HG03045 (cell line): ENCODE data around the gene OR10V1.
A peak's percentile ranks its signal among the peaks of the same experiment; 100 is the strongest.

ENCODE experiments used
- ATAC-seq: cut with Tn5 transposase; IDR thresholded peaks from one replicate; pipeline ENCODE4 v1.9.1; 2021; ENCODE audit warnings: mild to moderate bottlenecking, moderate library complexity; ENCODE audit not compliant: unreplicated experiment

OR10V1 gene, protein sequence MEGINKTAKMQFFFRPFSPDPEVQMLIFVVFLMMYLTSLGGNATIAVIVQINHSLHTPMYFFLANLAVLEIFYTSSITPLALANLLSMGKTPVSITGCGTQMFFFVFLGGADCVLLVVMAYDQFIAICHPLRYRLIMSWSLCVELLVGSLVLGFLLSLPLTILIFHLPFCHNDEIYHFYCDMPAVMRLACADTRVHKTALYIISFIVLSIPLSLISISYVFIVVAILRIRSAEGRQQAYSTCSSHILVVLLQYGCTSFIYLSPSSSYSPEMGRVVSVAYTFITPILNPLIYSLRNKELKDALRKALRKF

DNA sequence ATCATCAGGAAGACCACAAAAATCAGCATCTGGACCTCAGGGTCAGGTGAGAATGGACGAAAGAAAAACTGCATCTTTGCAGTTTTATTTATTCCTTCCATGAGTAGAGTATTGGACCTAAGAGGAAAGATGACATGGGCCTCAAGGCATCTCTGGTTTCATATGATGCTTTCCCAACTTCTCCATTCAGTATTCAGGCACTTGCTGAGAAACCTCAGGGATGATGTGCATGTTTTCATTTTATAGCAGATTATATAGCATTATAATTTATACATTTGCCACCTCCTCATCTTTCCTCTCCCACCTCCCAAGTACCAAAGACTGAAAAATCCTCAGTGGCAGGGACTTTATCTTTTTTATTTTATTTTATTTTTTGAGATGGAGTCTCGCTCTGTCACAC is at the start of gene OR10V1:
TSS of gene OR10V1 (minus strand) at position 101 of the 400 bp plus-strand sequence. CDS start at position 101, 0 bp downstream.
- ATAC-seq: no peak

GRCh38 chr11:59761993-59762392 is 48.3 kb upstream of the OR10V1 start:
- ATAC-seq: no peak

DNA sequence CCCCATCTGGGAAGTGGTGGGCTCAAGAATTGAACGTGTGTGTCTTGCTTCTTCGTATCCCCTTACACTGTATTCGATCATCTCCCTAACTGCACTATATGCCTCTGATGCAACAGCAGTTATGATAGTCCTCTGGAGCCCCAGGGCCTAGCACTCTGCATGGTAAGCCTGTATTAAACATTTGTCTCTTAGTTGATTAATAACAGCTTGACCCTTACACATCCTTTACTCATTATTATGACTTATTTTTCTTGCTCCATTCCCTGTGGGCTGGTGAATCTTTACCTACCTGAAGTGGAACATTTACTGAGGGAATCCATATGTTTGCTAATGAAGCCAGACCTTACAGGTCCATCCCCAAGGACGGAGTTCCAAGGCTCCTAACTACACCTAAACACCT is 47.1 kb upstream of the OR10V1 start:
- ATAC-seq: no peak

DNA sequence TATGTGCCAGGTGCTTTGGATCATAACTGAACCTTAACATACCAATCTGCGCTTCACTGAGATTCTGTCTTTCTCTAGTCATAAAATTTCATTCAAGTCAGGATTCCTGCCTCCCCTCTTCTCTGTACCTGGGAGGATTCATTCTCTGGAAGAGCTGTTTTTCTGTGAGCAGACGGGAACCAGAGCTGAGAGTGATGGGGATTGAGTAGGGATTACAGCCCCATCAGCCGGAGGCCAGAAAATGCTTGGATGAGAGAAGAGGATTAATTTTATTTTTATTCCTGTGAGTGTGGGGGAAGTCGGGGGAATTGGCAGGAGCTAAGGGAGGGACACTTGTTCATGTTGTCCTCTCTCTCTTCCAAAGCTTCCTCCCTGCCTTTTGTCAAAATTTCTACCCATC is 46.3 kb upstream of the OR10V1 start:
- no peak for ATAC-seq

DNA sequence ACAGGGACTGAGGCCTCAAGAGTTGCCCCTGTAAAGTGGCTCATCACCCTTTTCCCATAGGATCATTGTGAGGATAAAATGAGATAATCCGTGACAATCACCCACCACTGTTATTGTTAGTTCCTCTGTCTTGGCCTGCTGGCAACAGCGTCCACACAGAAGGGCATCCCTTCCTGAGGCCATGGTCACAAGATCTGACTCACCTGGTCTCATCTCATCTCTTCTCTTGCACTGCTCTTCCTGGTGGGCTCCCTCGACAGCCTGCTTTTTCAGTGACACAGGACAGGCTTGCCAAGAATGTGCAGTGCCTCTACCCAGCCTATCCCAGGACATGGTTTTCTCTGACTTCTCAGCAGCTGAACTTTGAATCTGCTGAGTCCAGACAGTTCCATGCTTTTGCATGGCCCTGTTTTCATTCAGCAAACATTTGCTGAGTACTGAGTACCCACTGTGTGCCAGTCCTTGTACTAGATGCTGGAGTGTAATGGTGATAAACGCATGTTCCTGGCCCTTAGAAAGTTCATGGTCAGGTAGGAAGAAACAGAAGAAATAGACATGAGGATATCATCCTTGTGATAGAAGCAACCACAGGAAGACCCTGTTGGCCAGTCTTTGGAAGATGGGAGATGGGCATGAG is 44.9 kb upstream of the OR10V1 start:
- no peak for ATAC-seq

- ATAC-seq: no peak
Measured at GRCh38 chr11:59756845-59757244, 43.2 kb upstream of the OR10V1 start.

- ATAC-seq: no peak
Measured at GRCh38 chr11:59756558-59756840, 42.9 kb upstream of the OR10V1 start.

GRCh38 chr11:59755701-59756557 is 42.3 kb upstream of the OR10V1 start:
- peak; percentile 9 for ATAC-seq

- peak; percentile 85 for ATAC-seq
Measured at GRCh38 chr11:59754859-59755700, 41.4 kb upstream of the OR10V1 start, which contains the start of gene STX3. Gene STX3 (plus strand): TSS chr11:59755376. CDS start chr11:59755606, 230 bp downstream.

DNA sequence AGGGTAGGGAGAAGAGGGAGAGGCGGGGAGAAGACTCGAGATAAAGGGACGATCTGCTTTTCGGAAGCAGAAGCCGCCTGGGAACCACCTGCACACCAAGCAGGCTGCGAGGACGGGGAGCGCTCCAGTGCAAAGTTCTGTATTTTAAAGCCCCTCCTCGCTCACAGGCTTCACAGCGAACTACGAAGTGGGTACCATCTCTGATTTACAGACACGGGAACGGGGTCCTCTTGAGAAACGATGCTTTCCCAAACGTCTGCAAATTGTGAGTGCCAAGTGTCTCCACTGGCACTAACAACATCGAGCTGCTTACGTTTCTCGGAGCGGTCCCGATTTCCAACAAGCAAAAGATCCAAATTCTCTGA is 40.8 kb upstream of the OR10V1 start:
- peak; percentile 21 for ATAC-seq

- ATAC-seq: peak; percentile 80
Measured at GRCh38 chr11:59753650-59754493, 40.2 kb upstream of the OR10V1 start.

- no peak for ATAC-seq
Measured at GRCh38 chr11:59746111-59746510, 32.5 kb upstream of the OR10V1 start.

DNA sequence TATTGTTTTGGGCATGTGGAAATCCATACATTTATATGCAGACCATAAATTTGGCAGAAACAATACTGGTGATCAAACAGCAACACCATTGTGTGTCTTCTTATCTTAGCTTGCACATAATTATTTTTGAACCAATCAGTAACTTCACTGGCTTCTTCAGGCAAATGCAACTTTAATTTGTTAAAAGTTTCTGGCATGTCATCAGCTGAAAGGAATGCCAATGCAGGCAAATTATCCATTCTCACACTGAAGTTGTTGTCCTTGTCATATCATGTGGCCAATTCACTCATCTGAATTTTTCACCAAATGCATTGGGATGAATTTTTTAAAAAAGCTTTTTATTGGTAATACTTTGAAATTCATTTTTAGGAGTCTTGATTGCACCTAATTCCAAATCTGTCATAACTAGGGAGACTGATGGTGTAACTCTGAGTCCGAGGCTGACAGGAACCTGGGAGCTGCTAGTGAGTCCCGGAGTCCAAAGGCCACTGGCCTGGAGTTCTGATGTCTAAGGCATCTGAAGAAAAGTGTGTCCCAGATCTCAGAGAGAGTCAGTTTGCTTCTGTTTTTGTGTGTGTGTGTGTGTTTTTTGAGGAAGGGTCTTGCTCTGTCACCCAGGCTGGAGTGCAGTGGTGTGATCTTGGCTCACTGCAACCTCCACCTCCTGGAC is 17.4 kb upstream of the OR10V1 start:
- no peak for ATAC-seq

DNA sequence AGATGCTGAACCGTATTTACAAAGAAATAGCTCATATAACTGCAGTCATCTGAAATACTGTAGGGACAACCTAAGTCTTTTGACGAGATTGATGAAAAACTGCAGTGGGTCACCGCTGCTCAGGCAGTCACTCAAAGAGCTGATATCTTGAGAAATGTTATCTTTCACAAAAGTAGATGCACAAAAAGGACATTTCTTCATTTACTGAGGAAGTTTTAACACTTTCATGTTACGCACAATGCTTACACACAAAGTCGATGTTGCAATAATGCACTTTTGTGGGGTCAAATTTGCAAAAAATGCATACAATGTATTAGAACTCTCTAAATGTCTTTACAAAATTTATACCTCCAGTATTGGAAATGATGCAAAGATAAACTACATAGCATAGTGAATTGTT is 16.2 kb upstream of the OR10V1 start:
- ATAC-seq: no peak

DNA sequence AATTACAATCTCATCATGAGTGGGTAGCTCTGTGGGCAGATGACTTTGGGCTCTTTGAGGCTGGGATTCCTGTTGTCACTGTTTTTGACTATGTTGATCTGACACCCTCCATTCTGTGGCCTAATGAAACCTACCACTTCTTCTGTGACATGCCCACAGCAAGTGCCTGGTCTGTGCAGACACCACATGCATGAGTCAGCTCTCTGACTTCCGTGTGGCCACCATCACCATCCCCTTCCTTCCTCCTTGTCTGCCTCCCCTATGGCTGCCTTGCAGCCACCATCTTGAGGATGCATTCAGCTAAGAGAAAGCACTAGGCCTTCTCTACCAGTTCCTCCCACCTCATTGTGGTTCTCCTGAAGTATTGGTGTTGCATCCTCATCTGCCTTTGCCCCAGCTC is 15.3 kb upstream of the OR10V1 start:
- ATAC-seq: no peak

DNA sequence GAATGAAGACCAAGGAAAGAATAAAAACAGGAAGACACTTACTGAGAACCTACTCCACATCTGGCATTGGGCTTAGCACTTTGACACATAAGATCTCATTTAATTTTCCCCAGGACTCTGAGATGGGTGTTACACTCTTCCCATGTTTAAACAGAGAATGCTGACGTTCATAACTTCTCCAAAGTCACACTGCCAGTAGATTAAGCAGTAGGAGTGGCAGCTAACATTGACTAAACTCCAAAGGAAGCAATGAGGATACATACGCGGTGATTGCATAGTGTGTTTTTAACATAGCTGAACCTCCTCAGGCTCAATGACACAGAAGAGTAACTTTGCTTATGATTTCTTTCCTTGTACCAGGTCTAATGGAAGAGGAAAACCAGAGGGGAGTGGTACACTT is 14.5 kb upstream of the OR10V1 start:
- no peak for ATAC-seq

DNA sequence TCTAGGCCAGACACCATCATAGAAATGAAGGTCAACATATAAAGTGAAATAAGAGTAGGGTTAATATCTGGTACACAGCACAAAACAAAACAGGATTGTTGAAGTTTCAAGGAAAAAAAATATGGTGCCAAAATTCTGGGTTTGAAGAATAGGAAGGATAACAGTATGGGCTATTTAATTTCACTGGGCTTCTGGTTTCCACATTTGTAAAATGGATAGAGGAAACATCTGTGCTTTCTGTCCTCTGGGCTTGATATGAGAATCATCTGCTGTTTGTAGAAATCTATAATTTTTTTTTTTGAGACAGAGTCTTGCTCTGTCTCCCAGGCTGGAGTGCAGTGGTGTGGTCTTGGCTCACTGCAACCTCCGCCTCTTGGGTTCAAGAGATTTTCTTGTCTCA is 13.8 kb upstream of the OR10V1 start:
- no peak for ATAC-seq

GRCh38 chr11:59724066-59724465 is 10.4 kb upstream of the OR10V1 start:
- ATAC-seq: no peak

DNA sequence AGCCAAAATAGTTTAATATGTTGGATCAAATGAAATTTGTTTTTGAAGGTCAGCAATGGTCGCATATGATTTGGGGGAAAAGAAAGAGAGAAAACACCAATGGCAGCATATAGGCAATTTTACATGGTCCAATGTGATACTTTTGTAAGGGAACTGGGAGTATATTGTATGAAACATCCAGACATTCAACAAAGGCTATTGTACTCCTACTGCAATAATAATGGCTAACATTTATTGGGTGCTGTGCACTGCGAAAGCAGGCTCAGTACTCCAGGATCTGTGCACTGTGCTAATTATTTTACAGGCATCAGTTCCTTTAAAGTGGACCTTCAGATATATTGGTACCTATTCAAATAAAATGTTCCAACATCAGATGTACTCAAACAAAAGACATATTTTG is 5.9 kb upstream of the OR10V1 start:
- ATAC-seq: no peak

DNA sequence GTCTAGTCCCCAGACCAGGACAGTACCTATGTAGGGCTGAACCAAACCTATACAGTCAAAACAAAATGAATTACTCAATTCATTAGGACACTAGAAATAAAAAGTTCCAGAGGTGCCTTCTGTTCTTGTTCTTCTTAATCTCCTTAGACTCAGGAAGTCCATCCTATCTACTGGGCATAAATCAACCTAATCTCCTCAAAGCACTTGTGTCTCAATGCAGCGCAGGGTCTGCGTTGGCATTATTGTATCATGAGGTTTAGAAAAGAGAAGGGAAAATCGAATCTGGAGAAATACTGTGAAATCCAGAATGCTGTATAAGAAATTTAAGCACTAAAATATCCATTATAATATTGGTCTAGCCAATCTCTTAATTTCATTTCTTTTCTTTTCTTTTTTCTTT is 2.4 kb upstream of the OR10V1 start:
- no peak for ATAC-seq
